M059J (cell line): ENCODE results near the gene PSMB11. TPM values are rescaled to one million over a fixed set of nuclear protein-coding genes. Genes with fewer than 3 reads are reported as not detected.

Experiments
- DNase-seq: peaks from one replicate; pipeline ENCODE4 v3.0.0-alpha.2; 2012; ENCODE audit warnings: low read depth
- total RNA-seq: library from RNA; depleted of rRNA; stranded (reverse); fragments of >200 nt; shearing (Covaris generic); gene quantifications from 2 replicates; pipeline ENCODE4 v1.2.3, GENCODE V29; 2014

Gene PSMB11
- total RNA-seq, 1 experiment from 2014 or later = not detected

DNA sequence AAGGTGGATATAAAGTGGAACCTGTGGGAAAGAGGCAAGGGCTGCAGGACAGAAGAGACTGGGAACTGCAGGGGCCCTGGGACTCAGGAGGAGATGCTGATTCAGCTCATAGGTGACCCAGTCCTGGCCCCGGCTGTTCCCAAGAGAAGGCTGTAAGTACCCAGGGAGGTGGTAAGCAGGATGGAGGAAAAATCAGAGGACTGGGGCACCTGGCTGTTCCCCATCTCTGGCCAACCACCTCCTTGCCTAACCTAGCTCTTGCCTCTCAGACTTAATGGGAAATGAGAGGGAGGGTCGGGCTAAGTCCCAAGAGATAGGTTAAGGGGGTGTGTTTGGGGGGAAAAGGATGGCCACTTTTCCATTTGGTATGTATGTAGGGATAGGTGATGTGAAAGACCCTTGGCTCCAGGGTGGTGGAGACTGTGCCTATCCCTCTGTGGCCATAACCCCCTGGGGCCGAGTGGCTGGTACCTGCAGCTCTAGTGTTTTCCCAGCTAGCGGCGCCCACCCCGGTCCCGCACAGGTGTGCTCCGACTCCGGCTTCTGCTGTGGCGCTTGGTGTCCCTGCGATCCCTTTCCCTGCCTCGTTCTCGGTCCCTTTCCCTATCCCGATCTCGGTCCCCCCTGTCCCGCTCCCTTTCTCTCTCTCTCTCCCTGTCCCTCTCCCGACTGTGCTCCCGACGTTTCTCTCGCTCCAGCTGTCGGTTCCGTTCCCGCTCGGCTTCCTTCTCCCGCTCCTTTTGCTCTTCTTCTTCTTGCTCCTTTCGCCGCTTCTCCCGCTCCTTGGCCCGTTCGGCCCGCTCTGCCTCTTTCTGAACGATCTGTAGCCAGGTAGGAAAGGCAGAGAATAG is 16.9 kb downstream of the PSMB11 start:
- no peak for DNase-seq

DNA sequence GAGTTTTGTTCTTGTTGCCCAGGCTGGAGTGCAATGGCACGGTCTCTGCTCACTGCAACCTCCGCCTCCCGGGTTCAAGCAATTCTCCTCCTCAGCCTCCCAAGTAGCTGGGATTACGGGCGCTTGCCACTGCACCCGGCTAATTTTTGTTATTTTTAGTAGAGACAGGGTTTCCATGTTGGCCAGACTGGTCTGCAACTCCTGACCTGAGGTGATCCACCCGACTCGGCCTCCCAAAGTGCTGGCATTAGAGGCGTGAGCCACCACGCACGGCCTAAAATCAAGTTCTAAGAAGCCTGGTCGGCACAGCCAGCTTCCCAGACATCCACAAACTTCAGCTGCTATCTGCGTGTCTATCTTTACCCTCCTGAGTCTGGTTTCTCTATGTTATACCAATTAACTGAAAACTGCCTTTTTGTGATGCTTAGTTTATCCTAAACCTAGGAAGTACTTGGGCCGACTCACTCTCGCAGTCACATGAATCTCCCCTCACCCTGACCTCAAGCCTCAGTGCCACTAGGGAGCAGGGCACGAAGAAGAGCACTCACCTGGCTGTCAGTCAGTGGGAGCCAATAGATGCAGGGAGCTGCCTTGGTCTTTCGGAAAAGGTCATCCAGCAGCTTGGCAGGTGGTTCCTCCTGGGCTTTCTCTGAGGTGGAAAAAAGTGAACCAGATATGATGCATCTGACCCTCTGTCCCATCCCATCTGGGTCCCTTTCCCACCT is 18.7 kb downstream of the PSMB11 start:
- no peak for DNase-seq

DNA sequence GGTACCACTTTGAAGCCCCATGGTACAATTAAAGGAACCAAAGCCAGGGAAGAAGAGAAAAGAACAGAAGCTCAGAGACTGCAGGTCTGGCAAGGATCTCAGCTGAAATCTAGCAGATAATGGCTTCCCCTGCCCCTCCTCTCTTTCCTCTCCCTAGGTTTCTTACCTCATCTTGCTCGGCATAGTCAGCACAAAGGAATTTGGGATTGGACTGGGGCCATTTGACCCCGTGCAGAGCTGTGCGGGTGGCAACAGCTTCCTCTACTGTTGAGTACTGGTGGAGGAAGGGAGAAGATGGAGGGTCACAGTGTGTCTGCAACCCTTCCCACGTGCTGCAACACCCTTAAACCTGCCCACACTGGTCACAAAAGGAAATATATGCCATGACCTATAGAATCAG is 20.0 kb downstream of the PSMB11 start:
- peak; percentile 96 for DNase-seq

DNA sequence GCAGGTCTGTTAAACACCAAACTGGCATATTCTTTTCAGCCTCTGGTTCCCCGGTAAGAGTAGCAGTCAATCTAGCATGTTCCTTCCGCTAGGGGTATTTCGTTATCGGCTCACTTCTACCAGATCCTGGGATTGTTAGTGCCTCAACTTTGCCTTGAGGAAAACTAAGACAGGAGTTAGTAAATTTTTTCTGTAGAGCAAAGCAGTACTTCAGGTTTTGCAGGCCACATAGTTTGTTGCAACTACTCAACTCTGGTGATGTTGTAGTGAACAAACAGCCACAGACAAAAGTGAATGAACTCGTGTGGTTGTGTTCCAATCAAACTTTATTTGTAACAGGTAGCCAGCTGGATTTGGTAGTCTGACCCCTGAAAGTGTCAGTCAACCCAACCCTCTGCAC is 21.6 kb downstream of the PSMB11 start:
- DNase-seq = no peak

DNA sequence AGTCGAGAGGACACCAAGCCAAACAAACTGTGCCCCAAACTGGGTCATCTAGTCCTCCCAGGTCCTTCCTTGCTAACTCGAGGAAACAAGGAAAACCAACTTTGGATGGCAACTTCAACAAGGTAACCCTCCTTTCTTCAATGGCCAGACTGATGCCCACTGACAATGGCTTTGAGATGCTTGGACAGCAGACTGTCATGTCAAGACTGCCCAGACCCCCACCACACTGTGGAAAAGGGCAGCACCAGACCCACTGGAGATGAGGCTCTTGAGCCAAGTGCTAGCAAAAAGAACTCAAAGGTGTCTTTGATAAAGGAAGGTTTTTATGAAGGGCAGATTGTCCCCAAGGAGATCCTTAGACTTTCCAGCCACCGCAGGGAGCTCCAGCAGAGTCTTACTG is 24.4 kb downstream of the PSMB11 start:
- DNase-seq = no peak

DNA sequence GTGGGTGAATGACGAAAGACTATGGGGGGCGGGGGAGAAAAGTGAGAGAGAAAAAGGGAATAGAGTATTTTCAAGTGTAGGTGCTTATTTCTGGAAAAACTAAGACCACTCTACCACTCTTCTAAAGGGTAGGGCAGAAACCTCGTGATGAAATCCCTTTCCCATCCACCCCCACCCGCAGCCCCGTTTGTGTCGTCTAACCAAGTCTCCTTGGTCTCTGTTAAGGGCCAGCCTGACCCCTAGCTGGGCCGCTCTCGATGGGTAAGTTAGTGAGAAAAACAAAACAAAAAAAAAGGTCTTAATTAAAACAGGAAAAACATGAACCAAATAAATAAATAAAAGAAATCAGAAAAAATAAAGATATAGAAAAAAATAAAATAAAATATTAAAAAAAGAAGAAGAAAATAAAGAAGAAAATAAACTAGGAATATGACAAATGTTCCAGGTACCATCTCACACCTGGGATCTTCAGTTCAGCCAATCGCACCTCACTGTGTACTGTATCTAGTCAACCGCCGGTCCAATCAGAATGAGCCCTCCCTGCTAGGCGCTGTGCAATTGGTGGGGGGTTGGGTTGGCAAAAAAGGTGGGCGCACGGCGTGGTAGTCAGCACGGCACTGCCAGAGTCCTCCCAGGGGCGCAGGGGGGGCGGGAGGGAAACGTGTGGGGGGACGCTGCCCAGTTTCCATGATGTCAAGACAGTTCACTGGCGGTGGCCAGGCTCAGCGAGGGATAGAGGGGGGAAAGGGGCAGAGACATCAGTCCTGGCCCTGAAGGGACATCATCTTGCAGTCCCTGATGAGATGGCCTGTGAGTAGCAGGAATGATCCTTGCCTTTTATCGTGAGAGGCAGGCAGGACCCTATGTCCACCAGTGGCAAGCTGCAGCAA is 25.1 kb downstream of the PSMB11 start:
- DNase-seq = no peak

DNA sequence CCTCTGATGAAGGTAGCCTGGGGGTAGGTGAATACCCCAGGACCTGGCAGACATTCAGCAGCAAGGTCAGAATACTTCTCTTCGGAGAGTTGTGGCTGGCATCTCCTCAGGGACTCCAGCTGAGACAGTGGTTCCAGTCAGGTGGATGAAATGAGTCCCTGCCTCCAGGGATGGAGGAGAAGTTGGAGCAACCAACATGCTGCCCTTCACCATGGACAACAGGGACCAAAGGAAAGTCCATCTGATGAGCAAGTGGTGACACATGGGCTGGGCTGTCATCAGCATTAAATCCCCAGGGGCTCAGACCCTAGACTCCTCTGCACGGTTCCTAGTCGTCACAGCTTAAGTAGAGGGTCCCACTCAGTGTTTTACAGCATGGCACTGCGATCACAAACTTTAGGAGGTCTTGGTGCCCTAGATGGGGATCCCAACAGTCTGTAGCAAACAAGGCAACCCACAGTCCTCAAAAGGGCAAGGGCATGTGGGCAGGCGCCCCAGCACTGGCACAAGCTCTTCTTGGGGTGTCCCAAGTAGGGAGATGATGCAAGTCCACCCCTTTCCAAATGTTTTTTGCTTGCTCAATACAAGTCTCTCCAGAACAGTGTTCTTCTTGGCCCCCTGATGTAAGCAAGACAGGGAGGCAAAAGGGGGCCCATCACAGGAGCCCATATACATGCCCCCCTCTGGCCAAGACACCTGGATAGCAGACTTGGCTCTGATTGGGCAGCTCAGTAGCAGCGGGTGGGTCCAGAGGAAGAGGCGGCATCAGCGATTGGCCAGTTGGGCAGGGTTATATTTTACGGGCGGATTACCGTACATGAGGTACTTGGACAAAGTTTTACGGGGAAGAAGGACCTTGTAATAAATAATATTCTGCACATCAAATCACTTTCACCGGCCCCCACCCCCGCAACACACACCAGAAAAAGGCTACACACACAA is 26.1 kb downstream of the PSMB11 start:
- no peak for DNase-seq

DNA sequence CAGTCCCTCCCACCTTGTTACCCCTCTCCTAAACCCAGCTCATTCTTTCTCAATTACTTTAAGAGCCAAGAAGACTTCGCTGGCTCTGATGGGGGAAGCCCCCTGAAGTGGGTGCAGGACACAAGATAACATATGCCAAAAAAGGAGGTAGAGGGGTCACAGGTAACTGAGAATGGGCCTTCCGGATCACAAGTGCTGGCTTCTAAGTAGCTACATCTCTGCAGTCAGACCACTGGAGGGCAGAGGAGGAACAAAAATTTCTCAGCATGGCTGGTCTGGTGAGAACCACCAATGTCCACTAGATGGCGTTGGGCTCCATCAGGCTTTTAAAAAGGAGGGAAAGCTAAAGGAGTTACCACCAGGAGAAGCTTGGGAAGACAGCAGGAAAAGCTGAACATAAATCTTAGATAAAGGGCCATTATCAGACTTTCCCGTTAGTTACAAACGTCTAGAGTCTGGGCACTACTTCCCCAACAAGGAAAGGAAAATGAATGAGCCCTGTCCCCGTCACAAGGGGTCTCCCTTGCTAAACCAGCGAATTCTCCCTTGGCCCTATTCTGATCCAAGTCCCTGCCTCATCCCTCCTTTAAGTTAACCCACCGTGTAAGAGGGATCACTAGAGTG is 26.9 kb downstream of the PSMB11 start:
- peak; percentile 91 for DNase-seq

DNA sequence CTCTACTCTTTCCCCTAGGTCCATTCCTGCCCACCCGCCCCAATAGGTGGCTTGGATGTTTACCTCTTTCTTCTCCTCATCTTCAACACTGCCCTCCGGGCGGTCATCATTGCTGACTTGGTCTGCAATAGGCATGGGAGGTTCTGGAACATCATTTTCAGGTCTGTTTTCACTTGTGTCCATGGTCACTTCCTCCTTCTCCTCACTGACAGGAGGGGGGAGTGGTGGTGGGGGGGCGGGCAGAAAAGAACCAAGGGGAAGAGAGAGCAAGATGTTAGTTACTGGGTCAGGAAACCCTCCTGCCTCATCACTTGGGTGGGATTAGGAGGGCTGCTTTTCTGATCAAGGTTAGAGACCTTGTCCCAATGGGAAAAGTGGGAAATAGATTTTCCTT is 27.4 kb downstream of the PSMB11 start:
- no peak for DNase-seq

DNA sequence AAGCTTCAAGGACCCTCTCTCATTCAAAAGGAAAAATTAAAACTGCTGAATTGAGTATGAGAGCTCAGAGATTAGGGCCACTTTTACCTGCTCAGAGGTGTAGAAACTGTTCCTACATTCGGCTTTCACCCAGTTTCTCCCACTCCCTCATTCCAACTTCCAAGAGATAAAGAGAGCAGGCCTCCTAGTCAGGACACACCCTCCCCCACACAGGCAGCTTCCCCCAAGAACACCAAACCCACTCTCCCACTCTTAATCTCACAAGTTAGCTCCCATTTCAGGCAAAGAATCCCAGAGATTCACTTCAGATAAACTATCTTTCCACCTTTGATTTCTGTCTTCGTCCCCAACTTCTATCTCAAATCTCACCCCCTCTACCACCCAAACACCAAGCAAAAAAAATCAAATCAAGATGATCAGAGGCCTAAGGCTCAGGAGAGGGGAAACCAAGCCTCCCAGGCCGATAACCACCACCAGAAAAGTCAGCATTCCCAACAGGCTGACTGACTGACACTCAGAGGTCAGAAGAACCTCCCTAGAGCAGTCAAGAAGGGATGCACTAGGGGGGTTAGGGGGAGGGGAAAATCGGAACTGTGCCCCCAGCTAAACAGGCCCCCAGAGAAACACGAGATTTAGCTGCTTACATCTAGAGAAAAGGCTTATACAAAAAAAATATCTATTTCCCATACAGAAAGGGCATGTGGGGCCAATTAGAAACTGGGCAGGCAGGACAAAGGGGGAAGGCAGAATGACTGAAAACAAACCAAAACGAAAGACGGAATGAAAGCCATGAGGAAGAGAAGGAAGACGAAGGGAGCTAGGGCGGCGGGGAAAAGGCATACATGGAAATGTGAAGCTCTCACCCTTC is 28.5 kb downstream of the PSMB11 start:
- no peak for DNase-seq

DNA sequence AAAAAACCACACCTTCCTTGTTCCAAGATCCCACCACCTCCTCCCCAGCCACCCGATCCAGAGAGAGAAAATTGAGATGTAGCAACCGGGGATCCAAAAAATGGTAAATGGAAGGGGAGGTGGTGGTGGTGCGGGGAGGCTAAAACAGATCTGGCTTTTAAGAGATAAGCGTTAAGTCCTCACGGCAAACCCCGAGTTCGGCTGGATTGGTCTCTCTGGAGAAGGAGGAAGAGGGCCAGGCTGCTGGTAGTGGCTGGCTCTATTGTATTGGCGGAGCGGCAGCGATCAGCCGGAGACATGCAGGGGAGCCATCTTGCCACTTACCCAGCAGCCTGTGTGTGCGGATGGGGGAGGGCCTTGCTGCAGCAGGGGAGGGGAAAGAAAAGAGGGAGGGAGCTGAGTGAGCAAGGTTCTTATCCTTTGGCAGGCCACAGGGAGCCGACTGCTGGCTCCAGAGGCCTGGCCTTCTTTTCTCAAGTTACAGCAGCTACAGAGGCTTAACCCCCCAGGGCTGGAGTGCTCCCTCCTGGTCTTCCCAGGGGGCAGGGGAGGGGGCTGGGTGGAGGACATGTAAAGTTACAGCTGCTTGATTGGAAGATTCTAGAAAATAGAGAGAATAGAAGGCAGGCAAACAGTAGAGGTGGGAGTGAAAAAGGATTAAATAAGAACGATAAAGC is 29.4 kb downstream of the PSMB11 start:
- DNase-seq = peak; percentile 90

DNA sequence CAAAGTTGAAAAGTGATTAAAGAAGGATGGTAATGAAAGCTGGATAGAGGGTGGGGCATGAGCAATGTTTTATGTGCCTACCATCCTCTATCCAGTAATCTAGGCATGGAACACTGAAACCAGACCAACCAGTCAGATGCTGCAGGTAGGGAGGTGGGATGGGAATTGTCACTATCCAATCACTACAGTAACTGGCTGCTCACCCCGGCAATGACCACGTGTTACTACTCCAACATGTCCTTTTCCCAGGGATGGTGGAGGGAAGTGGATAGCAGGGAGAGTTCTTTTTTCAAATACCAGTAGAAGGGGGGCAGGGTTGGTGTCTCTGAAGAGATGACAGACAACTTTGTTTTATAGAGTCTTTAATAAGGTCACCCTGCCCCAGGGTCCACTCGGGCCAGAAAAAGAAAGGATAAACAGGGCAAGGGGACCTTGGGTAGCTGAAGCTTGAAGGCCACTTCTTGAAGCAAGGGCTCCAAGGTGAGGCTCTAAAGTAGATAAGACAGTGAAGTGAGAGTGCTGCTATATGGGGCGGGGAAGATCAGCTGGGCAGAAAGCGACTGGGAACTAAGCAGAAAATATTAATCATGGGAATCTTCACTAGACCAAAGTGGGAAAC is 30.0 kb downstream of the PSMB11 start:
- peak; percentile 43 for DNase-seq

DNA sequence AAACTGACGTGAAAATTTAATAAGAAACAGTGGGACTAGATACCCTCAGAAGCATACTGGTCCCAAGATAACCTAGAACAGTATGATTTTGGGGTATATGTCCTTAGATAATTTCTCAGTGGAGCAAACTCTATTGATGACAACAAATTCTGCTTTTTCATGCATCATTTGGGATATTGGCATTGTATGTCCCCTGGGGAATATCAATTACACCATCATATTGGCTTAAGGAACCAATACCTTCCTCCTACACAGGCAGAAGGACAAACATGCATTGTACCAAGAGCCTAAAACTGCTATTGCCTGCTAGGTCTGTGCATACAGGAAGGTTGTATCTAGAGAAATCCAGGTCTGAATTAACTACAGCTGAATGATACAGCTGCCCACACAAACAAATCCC is 32.9 kb downstream of the PSMB11 start:
- DNase-seq = no peak

DNA sequence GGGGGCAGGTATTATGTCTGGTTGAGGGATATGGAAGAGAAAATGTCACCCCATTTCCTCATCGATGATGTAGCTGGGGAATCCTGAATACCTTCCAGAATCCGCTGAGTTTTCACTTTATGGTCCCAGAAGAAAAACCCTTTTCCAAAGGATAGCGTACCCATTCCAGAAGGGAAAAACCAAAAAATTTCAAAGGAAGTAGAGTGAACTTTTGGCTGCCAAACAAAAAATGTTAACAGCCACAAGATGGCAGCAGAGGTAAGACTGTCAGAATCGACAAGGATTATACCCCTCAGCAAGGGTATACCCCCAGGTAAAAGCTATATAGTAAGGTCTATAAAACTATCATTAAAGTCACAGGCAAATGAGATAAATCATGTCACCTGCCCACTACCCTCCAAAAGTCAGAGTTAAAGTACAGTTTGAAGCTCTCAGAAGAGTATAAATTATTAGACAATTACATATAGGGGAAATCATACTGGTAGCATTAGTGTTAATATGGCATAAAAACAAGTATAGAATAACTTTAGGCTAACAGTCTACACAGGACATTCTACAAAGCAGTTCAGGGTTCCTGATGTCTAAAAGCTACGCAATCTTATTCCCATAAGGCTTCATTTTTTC is 34.9 kb downstream of the PSMB11 start:
- peak; percentile 34 for DNase-seq

DNA sequence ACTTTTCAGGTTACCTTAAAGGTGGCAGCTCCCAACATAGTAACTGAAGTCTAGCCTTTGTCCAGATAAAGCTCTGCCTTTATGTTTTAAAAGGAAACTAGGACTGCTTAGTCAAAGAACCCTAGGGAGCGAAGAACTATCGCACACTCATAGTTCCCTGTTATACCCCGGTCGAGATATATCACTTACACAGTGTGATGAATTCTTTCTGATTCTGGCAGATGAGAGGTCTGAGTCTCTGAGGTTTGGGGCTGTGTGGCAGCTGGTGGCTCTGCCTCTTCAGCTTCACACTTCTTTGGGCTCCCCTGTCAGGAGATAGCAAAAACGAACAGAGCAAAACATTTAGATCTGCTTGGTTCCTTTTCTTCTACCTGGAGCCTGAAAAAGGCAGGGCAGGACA is 36.0 kb downstream of the PSMB11 start:
- DNase-seq = no peak

DNA sequence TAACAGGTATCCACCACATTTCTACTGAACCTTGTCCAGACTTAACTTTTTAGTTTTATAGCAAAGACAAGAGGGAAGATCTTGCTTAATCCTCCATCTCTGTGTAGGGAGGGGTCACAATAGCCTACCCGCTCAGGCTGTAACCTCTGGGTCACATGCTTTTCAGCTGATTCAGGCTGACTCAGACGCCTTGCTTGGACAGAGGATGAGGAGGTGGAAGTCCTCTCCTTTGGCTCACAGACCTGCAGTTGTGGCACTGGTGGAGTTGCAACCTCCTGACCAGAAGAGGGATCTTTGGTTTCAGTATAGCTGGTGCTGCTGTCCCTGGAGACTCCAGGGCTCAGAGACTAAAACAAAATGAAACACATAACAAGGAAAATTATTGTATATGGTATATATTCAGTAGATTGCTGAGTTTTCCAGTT is 36.7 kb downstream of the PSMB11 start:
- DNase-seq = peak; percentile 96

DNA sequence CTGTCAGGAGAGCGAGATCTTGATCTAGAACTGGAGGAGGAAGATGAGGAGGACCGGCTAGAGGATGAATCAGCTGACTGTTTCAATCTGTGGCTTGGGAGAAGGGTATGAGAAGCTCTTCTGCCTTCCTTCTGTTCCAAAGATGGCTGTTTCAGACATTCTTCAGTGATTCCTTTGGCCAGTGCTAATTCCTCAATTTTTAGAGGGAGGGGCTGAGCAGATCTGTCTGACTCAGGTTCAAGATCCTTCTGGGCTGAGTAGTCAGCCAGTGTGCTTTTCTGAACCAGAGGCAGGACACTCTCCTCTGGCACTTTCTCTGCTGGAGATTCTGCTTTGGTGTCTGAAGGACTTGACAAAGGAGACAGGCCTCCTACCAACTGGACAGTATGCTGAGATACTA is 37.7 kb downstream of the PSMB11 start:
- DNase-seq = peak; percentile 21

DNA sequence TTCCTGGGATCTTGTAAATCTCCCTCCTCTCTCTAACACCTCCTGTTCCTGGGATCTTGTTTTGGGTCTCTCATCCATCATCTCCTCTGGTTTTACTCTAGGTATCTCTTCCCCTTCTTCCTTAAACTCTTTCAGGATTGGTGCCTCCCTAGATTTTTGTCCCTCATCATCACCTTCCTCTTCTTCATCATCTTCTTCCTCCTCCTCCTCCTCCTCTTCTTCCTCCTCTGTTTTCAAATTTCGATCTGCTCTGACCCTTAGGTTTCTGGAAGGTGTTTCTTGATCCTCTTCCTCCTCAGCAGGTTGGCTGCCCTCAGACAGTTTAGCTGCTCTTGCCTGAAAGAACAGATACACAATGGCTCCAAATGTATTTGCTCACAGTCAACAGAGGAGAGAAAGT is 38.5 kb downstream of the PSMB11 start:
- no peak for DNase-seq
